Measurements from ENCODE around the gene EYS. TPM values are rescaled to one million over a fixed set of nuclear protein-coding genes. Genes with fewer than 3 reads are reported as not detected.

Gene EYS
- total RNA-seq, 1 experiment from 2014 or later = not detected

- TF ChIP-seq REST (IDR thresholded peaks at IDR 0.05; ENCODE audit: low read depth) (no peak), ATF3 (IDR thresholded peaks at IDR 0.05) (no peak), CEBPB (IDR thresholded peaks at IDR 0.05; ENCODE audit: low read depth) (no peak), ZNF274 (IDR thresholded peaks at IDR 0.05; ENCODE audit: low read depth, low read length) (no peak), CBX3 (IDR thresholded peaks at IDR 0.05; ENCODE audit: low read depth) (no peak), JUND (IDR thresholded peaks at IDR 0.05) (no peak), EZH2phosphoT487 (IDR thresholded peaks at IDR 0.05; ENCODE audit: borderline replicate concordance) (no peak), TCF7L2 (IDR thresholded peaks at IDR 0.05; ENCODE audit: borderline replicate concordance, extremely low read depth, insufficient read depth, insufficient read length) (no peak), RAD21 (IDR thresholded peaks at IDR 0.05; ENCODE audit: low read depth) (no peak), SRF (IDR thresholded peaks at IDR 0.05; ENCODE audit: low read depth) (no peak)
These were observed 1405.5 kb downstream of the EYS start (continued) for GRCh38 chr6:64301307-64302236.

- Histone ChIP-seq H3K4me3 (replicated peaks in 1 of 2; ENCODE audit: low read depth in 1 of 2, low read length in 2 of 2) (no peak overlapping the region), H4K20me1 (ENCODE audit: insufficient read depth) (no peaks in the 10 kb centered on the region), H3K79me2 (ENCODE audit: insufficient read depth, low read length) (no peaks in the 10 kb centered on the region), H3K9me2 (ENCODE audit: insufficient read depth) (no peaks in the 10 kb centered on the region), H3K36me3 (ENCODE audit: control insufficient read depth in 1 of 2, insufficient read depth in 2 of 2, low read length in 2 of 2) (no peaks in the 10 kb centered on the region), H2AFZ (ENCODE audit: low read depth, low read length, poor library complexity, severe bottlenecking) (no peak overlapping the region), H3K9me3 (ENCODE audit: control insufficient read depth in 1 of 2, insufficient read depth in 1 of 2, low read depth in 1 of 2, low read length in 2 of 2) (peaks cover 0 to 10% of the 10 kb centered on the region in 2 experiments; a peak in 1 of 4 replicates), H3K4me1 (ENCODE audit: control insufficient read depth in 1 of 2, insufficient read depth in 2 of 2, low read length in 2 of 2) (no peaks in the 10 kb centered on the region), H3K4me2 (ENCODE audit: low read length) (no peak overlapping the region), H3K27ac (ENCODE audit: low read depth, low read length) (no peak overlapping the region), H3K9ac (ENCODE audit: low read length) (no peak overlapping the region), H3K27me3 (ENCODE audit: insufficient read depth, low read length) (no peaks in the 10 kb centered on the region)
- ATAC-seq (no peak), DNase-seq (ENCODE audit: low read depth, low spot score) (no peak)
- intact Hi-C loops (cut with micrococcal nuclease) = no loop called here
- no TSS peak for BruUV-seq (replicated peaks)
- CTCF ChIA-PET = no interaction called here
- RAD21 ChIA-PET (ENCODE audit: low non-redundant PET in 1 of 2, low total read pairs in 2 of 2, uncharacterized antibody in 2 of 2, unreplicated experiment in 2 of 2) = no interaction called here
- POLR2A ChIA-PET = no interaction called here
- no peak for TF ChIP-seq CEBPB (IDR thresholded peaks at IDR 0.05; ENCODE audit: low read depth)
- TF ChIP-seq CBX3 (IDR thresholded peaks at IDR 0.05; ENCODE audit: low read depth) = no peak
- TF ChIP-seq REST (IDR thresholded peaks at IDR 0.05; ENCODE audit: low read depth) = no peak
- no peak for TF ChIP-seq CTCF (IDR thresholded peaks at IDR 0.05 in 2 of 3, conservative IDR thresholded peaks at IDR 0.05 in 1 of 3; ENCODE audit: borderline replicate concordance in 1 of 3, insufficient read depth in 1 of 3, low read depth in 2 of 3, low read length in 2 of 3)
- TF ChIP-seq EZH2 (IDR thresholded peaks at IDR 0.05) = no peak
- TF ChIP-seq FOSL1 (IDR thresholded peaks at IDR 0.05; ENCODE audit: low read depth) = no peak
- TF ChIP-seq JUND (IDR thresholded peaks at IDR 0.05) = no peak
- no peak for TF ChIP-seq SIN3A (IDR thresholded peaks at IDR 0.05; ENCODE audit: low read depth)
- no peak for TF ChIP-seq TCF7L2 (IDR thresholded peaks at IDR 0.05; ENCODE audit: borderline replicate concordance, extremely low read depth, insufficient read depth, insufficient read length)
These were observed 1407.8 kb downstream of the EYS start for GRCh38 chr6:64299176-64299575.
